Heart left ventricle (tissue), 16 donors: Measurements from ENCODE around the gene KANSL1. TPM values are rescaled to one million over a fixed set of nuclear protein-coding genes. Genes with fewer than 3 reads are reported as not detected.

Experiments used
- ATAC-seq, 4 donors: fragments of 200-7000 bp; cut with Tn5 transposase; one replicate each; pipeline ENCODE4 v1.9.1; 2020 to 2022; ENCODE audit warnings: moderate library complexity in 4 of 4, mild to moderate bottlenecking in 3 of 4, moderate number of reproducible peaks in 1 of 4
- DNase-seq, 5 donors: peaks; one replicate each; pipeline ENCODE4 v3.0.0-alpha.2; 2020
- H3K27ac ChIP-seq, 12 donors: fragments of 200-600 bp; sonication (generic) in 4 of 12; one replicate each; pipeline versions ENCODE4 v1.5.0 to v1.8.0; 2016 to 2022; ENCODE audit warnings: mild to moderate bottlenecking in 2 of 12
- H3K27me3 ChIP-seq, 9 donors: fragments of 200-600 bp; sonication (generic) in 2 of 9; one replicate each; pipeline versions ENCODE4 v1.5.1 to v1.8.0; 2016 to 2022; ENCODE audit warnings: mild to moderate bottlenecking in 3 of 9
- H3K36me3 ChIP-seq, 9 donors: fragments of 200-600 bp; sonication (generic) in 2 of 9; one replicate each; pipeline versions ENCODE4 v1.5.0 to v1.8.0; 2018 to 2022; ENCODE audit warnings: mild to moderate bottlenecking in 2 of 9
- H3K4me1 ChIP-seq, 12 donors: fragments of 200-600 bp; sonication (generic) in 4 of 12; one replicate each; pipeline versions ENCODE4 v1.5.0 to v1.8.0; 2016 to 2022; ENCODE audit warnings: mild to moderate bottlenecking in 3 of 12
- H3K4me3 ChIP-seq, 12 donors: fragments of 200-600 bp; sonication (generic) in 4 of 12; one replicate each; pipeline versions ENCODE4 v1.5.0 to v1.8.0; 2017 to 2022; ENCODE audit warnings: mild to moderate bottlenecking in 9 of 12, moderate library complexity in 4 of 12
- H3K9me3 ChIP-seq, 12 donors: fragments of 200-600 bp; sonication (generic) in 4 of 12; one replicate each; pipeline versions ENCODE4 v1.5.0 to v1.8.0; 2016 to 2022; ENCODE audit warnings: mild to moderate bottlenecking in 1 of 12
- CTCF ChIP-seq, 12 donors: fragments of 200-600 bp; sonication (generic) in 4 of 12; IDR thresholded peaks; one replicate each; pipeline versions ENCODE4 v1.5.0 to v1.8.0; 2018 to 2022; ENCODE audit warnings: antibody characterized with exemption in 12 of 12, mild to moderate bottlenecking in 5 of 12
- POLR2A ChIP-seq, 2 donors: fragments of 450-650 bp; IDR thresholded peaks; one replicate each; pipeline ENCODE4 v1.6.1; 2017; ENCODE audit warnings: antibody characterized with exemption in 2 of 2, mild to moderate bottlenecking in 2 of 2, moderate library complexity in 2 of 2
- WGBS, 4 donors: extraction: QIAGEN DNeasy Blood & Tissue Kit in 2 of 4; methylation state at CpG; one replicate each; pipeline versions ENCODE4 v1.1.5 to v1.1.7; 2013 to 2018; 5-methylcytosine and 5-hydroxymethylcytosine counted together
- intact Hi-C, 10 donors: fragments of 100-400 bp; cut with DNase I; formaldehyde crosslinking; loops; one replicate each; pipeline versions ENCODE4 v1.11.1 to v1.14.2; 2022
- polyA plus RNA-seq, 2 donors: library from polyadenylated mRNA; stranded (reverse); fragments of 200-250 nt; gene quantifications; one replicate each; pipeline ENCODE4 v1.2.3, GENCODE V29; 2013
- total RNA-seq, 9 donors: library from RNA; depleted of rRNA in 2 of 9; stranded (reverse); fragments of >200 nt in 2 of 9; fragmentation: NEBNext Ultra II Directional in 3 of 9; extraction: Animal tissue kit (Norgen Biotek cat#: 25700) in 3 of 9; gene quantifications; one replicate each; pipeline versions ENCODE4 v1.1.0 to v1.2.4, GENCODE V29; 2016 to 2023
- donor health status: ischemic (EF 13 %, LVEDD 7.1; RV severe dilation, severe dysfunction).
- donor health status: healthy with polysubstance abuse.
- donor health status: DM: no; HTN: yes; CAD: no.
- donor health status: DM: no; HTN: no; CAD: no.
- donor health status: ischemic (EF 25% LVEDD 6.9; RV normal size, moderate dysfunction).
- donor health status: ischemic (EF 25% LVEDD 5.7; RV mildly dilated, moderate dysfunction).
- donor health status: healthy.
- donor health status: DM: yes; HTN: yes; CAD: no.
- donor health status: ischemic (EF 35%, LVEDD 5.7; RV mildly dilated, moderate dysfunction).
- donor health status: nonischemic (EF 11% LVEDD 7.7; RV severe dilation, severe dysfunction).
- donor health status: DM: yes; HTN: yes; CAD: no.
- donor health status: PGD.
- donor health status: ischemic (EF 29% LVEDD 5.4; RV normal size, mild dysfunction).
- donor health status: nonischemic (EF 23%, LVEDD 6.1; RV moderate dilation, normal function).

Gene KANSL1
- total and polyA plus RNA-seq, 11 donors: 13.7 to 57.2 (median 28.9) TPM

GRCh38 chr17:46167826-46168569 is 25.2 kb downstream of the KANSL1 start:
- ATAC-seq (no peak), DNase-seq (no peak)
- no peaks in the 10 kb centered on the region for H3K9me3 ChIP-seq
- no peaks in the 10 kb centered on the region for H3K27me3 ChIP-seq
- H3K27ac ChIP-seq: no peak overlapping the region
- TF ChIP-seq POLR2A (IDR thresholded peaks at IDR 0.05): no peak
- TF ChIP-seq CTCF (IDR thresholded peaks at IDR 0.05): no peak
- 88 to 93% (median 92%) methylated on average over 14 of the region's 14 CpGs for WGBS, 4 donors
- intact Hi-C loops: no loop called here
- no peak overlapping the region for H3K4me3 ChIP-seq
- peaks cover 12 to 96% (median 81%) of the 10 kb centered on the region in 12 donors for H3K4me1 ChIP-seq
- peaks cover 0 to 48% (median 37%) of the 10 kb centered on the region in 9 donors for H3K36me3 ChIP-seq

- ATAC-seq: no peak
- no peak overlapping the region for H3K27ac ChIP-seq
- TF ChIP-seq POLR2A (IDR thresholded peaks at IDR 0.05): no peak
- TF ChIP-seq CTCF (IDR thresholded peaks at IDR 0.05): no peak
- intact Hi-C loops: no loop called here
- no peak overlapping the region for H3K4me3 ChIP-seq
- WGBS, 4 donors: 27 to 39% (median 34%) methylated on average over 2 of the region's 2 CpGs
- no peaks in the 10 kb centered on the region for H3K9me3 ChIP-seq
- peaks cover 0 to 48% (median 37%) of the 10 kb centered on the region in 9 donors for H3K36me3 ChIP-seq
- DNase-seq: no peak
- peaks cover 12 to 96% (median 81%) of the 10 kb centered on the region in 12 donors for H3K4me1 ChIP-seq
- no peaks in the 10 kb centered on the region for H3K27me3 ChIP-seq
Observed at GRCh38 chr17:46167267-46167666, 26.0 kb downstream of the KANSL1 start.

DNA sequence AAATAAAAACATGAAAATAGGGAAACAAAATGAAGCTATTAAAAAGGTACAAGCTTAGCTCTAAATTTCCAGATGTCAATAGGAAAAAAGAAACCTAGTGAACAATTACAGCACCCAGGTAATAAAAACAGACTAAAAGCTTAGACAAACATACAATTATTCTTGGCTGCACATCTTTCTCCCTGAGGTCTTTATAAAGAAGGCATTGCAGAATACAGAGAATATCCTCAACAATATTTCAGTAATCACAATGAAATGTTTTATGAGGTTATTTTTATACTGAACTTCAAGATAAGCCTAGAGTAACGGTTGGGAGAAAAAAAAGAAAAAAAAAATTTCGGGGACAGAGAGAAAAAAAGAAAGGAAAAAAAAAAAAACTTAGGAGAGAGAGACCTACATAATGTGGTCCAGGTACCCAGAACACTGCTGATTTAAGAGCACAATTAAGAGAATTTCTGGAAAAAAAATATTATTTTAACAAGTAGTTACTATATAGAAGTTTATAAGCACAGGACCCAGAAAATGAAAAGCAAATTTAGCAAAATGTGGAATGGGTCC is 26.5 kb downstream of the KANSL1 start:
- H3K9me3 ChIP-seq: no peaks in the 10 kb centered on the region
- H3K36me3 ChIP-seq: peaks cover 0 to 44% (median 36%) of the 10 kb centered on the region in 9 donors
- 16 to 27% (median 18%) methylated on average over 2 of the region's 2 CpGs for WGBS, 4 donors
- DNase-seq: no peak
- H3K27ac ChIP-seq: no peak overlapping the region
- H3K4me3 ChIP-seq: peak overlapping the region in 1 of 12 donors; percentile 7
- TF ChIP-seq CTCF (IDR thresholded peaks at IDR 0.05) (no peak), POLR2A (IDR thresholded peaks at IDR 0.05) (no peak)
- intact Hi-C loops: no loop called here
- peaks cover 12 to 96% (median 82%) of the 10 kb centered on the region in 12 donors for H3K4me1 ChIP-seq
- H3K27me3 ChIP-seq: no peaks in the 10 kb centered on the region
- ATAC-seq: no peak

GRCh38 chr17:46163929-46164594 is 29.2 kb downstream of the KANSL1 start:
- no peak for TF ChIP-seq POLR2A (IDR thresholded peaks at IDR 0.05)
- TF ChIP-seq CTCF (IDR thresholded peaks at IDR 0.05): no peak
- WGBS, 4 donors: 44 to 56% (median 49%) methylated on average over 4 of the region's 4 CpGs
- Histone ChIP-seq H3K4me1 (peaks cover 2 to 98% (median 80%) of the 10 kb centered on the region in 12 donors), H3K9me3 (no peaks in the 10 kb centered on the region), H3K4me3 (no peak overlapping the region), H3K27me3 (no peaks in the 10 kb centered on the region), H3K36me3 (peaks cover 0 to 23% (median 9%) of the 10 kb centered on the region in 9 donors), H3K27ac (peak overlapping the region in 1 of 12 donors; percentile 32)
- no peak for ATAC-seq
- intact Hi-C loops: loop anchor here in 1 of 10 donors (5.0 kb wide), 1 partner anchor 47 kb away; no protein-coding TSS in a partner anchor
- no peak for DNase-seq
